LNCaP clone FGC (cell line): ENCODE results near the gene RFXAP.

ENCODE experiments used
- DNase-seq: peaks from one replicate; pipeline ENCODE4 v3.0.0-alpha.2; 2011; ENCODE audit warnings: low read depth
- H3K4me3 ChIP-seq: 2 replicates; pipeline ENCODE4 v1.5.1; 2011; ENCODE audit warnings: mild to moderate bottlenecking, low read depth, low read length, control low read depth
- TF ChIP-seq, protein P1 (sequence below): IDR thresholded peaks from 2 replicates; pipeline ENCODE4 v1.5.1; 2012; ENCODE audit warnings: mild to moderate bottlenecking; ENCODE audit not compliant: control insufficient read depth, insufficient read depth; ENCODE audit errors: extremely low read depth

The RFXAP gene, protein sequence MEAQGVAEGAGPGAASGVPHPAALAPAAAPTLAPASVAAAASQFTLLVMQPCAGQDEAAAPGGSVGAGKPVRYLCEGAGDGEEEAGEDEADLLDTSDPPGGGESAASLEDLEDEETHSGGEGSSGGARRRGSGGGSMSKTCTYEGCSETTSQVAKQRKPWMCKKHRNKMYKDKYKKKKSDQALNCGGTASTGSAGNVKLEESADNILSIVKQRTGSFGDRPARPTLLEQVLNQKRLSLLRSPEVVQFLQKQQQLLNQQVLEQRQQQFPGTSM

DNA sequence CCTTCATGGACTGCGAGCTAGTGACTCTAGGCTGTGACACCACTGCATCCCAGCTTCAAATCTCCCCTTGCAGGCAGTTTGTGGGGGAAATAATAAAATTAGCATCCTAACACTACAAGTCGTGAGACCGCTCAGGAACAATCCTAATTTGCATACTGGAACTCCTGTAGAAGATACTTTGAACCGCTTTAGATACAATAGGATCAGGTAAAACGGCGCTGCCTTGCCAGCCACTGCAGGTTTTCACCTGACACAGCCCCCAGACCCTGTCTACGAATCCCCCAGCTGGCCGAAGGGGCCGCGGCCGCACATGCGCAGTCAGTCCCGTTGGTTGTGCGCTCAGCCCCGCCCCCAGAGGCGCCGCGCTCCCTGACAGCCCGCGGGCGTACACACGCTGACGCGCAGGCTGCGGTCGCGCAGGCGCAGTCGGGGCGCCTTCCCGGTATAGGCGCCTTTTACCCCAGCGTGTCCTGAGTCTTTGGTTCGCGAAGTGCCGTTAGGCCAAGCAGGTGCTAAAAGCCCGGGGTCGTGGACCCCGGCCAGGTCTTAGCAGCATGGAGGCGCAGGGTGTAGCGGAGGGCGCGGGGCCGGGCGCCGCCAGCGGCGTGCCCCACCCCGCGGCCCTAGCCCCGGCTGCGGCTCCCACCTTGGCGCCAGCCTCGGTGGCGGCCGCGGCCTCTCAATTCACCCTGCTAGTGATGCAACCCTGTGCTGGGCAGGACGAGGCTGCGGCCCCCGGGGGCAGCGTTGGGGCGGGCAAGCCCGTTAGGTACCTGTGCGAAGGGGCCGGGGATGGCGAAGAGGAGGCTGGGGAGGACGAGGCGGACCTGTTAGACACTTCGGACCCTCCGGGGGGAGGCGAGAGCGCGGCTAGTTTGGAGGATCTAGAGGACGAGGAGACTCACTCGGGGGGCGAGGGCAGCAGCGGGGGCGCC is at the start of gene RFXAP:
Gene RFXAP (plus strand): TSS at position 419 of the 935 bp plus-strand sequence. CDS start 136 bp downstream, at position 555.
- TF ChIP-seq, protein P1, sequence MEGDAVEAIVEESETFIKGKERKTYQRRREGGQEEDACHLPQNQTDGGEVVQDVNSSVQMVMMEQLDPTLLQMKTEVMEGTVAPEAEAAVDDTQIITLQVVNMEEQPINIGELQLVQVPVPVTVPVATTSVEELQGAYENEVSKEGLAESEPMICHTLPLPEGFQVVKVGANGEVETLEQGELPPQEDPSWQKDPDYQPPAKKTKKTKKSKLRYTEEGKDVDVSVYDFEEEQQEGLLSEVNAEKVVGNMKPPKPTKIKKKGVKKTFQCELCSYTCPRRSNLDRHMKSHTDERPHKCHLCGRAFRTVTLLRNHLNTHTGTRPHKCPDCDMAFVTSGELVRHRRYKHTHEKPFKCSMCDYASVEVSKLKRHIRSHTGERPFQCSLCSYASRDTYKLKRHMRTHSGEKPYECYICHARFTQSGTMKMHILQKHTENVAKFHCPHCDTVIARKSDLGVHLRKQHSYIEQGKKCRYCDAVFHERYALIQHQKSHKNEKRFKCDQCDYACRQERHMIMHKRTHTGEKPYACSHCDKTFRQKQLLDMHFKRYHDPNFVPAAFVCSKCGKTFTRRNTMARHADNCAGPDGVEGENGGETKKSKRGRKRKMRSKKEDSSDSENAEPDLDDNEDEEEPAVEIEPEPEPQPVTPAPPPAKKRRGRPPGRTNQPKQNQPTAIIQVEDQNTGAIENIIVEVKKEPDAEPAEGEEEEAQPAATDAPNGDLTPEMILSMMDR = no peak
- peak within 1 kb of the TSS; percentile 70 for H3K4me3 ChIP-seq
- DNase-seq = peak; percentile 17

DNA sequence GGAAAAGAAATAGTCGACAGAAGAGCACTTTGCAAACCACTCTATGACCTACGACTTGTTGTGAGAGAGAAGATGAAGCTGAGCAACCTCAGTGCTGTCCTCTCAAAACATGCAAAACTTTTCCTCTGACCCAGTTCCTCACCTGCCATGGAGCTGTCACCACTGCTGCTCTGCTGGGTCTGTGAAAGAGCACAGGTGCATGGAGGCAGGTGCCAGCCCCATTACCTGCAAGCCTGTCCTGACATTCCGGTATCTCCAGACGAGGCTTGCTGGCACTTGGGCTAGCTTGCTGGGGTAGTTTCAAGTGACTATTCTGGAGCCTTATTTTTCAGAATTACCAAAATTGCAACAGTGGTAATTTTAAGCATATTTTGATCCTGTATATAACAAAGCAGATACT is 49.5 kb upstream of the RFXAP start:
- TF ChIP-seq, protein P1 = no peak
- no peak overlapping the region for H3K4me3 ChIP-seq
- DNase-seq = no peak

DNA sequence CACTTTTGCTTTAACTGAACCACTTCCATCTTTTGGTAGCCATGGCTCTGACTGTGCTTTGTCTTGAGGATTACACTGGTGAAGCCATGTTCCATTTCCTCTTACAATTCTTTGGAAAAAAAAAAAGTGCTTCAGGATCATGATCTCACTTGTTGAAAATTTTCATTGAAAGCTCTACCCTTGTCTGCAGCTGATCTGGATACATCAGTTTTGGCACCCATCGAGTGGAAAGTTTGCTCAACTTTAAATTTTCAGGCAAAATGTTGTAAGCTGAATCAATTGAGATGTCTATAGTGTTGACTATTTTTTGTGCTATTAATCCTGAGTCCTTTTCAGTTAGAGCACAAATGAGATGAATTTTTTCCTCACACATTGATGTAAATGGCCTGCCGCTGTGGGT is 48.3 kb upstream of the RFXAP start:
- TF ChIP-seq, protein P1 = no peak
- DNase-seq = no peak
- H3K4me3 ChIP-seq = no peak overlapping the region

- DNase-seq = no peak
- TF ChIP-seq, protein P1 = no peak
- no peak overlapping the region for H3K4me3 ChIP-seq
These were observed 46.2 kb upstream of the RFXAP start for GRCh38 chr13:36772853-36773252.

GRCh38 chr13:36774931-36775330 is 44.1 kb upstream of the RFXAP start:
- no peak overlapping the region for H3K4me3 ChIP-seq
- no peak for DNase-seq
- TF ChIP-seq, protein P1 = no peak

DNA sequence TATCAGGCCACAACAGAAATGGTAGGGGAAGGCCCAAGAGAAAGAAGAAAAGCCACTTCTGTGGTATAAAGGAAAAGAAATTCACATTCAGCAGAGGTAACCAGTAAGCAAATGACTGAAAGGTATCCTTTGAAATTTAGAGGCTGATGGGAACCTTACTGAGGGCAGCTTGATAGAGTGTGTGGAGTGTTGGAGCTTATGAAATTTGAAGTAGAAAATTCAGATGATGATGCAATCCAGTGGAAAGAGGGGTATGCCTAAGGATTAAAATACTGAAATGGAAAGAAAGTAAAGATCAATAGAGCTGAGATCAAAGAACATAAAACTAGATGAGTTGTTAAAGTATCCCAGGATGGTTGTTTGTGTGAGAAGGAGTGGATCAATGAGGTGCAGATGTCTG is 42.8 kb upstream of the RFXAP start:
- H3K4me3 ChIP-seq = no peak overlapping the region
- DNase-seq = no peak
- TF ChIP-seq, protein P1 = no peak
